22Rv1 (cell line): Measurements from ENCODE around the gene CAMK2B.

Source experiments
- CTCF ChIP-seq: fragments of 450-650 bp; IDR thresholded peaks from 2 replicates; pipeline ENCODE4 v1.5.1; 2017; ENCODE audit warnings: mild to moderate bottlenecking
- ZFX ChIP-seq: fragments of 450-650 bp; IDR thresholded peaks from 2 replicates; pipeline ENCODE4 v1.6.1; 2017; ENCODE audit warnings: antibody characterized with exemption, borderline replicate concordance

DNA sequence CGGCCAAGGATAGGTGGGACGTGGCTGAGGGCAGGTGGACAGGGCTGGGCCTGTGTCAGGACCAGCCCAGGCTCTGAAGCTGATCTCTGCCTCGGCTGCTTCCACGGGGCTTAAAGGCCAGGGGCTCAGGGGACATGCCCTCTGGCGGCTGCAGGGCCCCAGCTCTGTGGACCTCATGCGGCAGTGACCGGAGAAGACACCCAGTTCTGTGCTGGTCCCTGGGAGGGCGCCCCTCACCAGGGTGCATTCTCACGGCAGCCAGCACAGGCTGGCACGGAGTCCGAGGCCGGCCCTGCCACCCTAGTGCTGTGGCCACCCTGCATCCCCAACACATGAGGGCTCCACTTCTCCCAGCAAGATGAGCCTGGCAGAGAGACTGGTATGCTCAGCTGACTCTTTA lies 94.3 kb downstream of the CAMK2B start:
- TF ChIP-seq CTCF (no peak), ZFX (no peak)
